Esophagus squamous epithelium (tissue), 4 donors: ENCODE results near the gene NAV2.

ENCODE experiments used
- CTCF ChIP-seq, 6 experiments: fragments of 450-650 bp in 4 of 6; fragments of 200-600 bp in 2 of 6; sonication (generic) in 2 of 6; IDR thresholded peaks; one replicate each; pipeline ENCODE4 v1.5.1; 2016 to 2019; ENCODE audit warnings: antibody characterized with exemption in 6 of 6, mild to moderate bottlenecking in 4 of 6, moderate library complexity in 4 of 6
- POLR2A ChIP-seq, 4 donors: fragments of 450-650 bp; IDR thresholded peaks; one replicate each; pipeline ENCODE4 v1.6.1; 2017; ENCODE audit warnings: antibody characterized with exemption in 4 of 4, mild to moderate bottlenecking in 4 of 4, moderate library complexity in 3 of 4

DNA sequence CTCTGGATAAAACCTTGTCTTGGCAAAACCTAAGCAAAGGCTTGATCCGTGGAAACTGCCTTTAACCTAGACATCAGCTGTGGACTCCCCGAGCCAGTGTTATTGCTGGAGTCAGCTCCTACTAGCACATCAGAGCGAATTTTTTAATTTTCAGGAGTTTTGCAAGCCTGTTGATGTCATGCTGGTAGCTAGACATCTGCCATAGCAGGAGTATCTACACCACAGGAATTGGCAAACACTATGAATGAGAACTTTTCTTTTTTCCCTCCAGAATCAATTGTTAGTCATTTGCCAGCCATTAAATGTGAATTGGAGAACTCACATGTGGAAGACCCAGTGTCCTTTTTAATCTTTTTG lies 201.2 kb downstream of the NAV2 start:
- TF ChIP-seq POLR2A (IDR thresholded peaks at IDR 0.05) (no peak), CTCF (IDR thresholded peaks at IDR 0.05) (no peak)
